Measurements from ENCODE around the gene NTHL1. TPM values are rescaled to one million over a fixed set of nuclear protein-coding genes. Genes with fewer than 3 reads are reported as not detected.

Gene NTHL1
- total RNA-seq, 4 donors from 2014 or later: 3.5 to 13.6 (median 6.4) TPM

DNA sequence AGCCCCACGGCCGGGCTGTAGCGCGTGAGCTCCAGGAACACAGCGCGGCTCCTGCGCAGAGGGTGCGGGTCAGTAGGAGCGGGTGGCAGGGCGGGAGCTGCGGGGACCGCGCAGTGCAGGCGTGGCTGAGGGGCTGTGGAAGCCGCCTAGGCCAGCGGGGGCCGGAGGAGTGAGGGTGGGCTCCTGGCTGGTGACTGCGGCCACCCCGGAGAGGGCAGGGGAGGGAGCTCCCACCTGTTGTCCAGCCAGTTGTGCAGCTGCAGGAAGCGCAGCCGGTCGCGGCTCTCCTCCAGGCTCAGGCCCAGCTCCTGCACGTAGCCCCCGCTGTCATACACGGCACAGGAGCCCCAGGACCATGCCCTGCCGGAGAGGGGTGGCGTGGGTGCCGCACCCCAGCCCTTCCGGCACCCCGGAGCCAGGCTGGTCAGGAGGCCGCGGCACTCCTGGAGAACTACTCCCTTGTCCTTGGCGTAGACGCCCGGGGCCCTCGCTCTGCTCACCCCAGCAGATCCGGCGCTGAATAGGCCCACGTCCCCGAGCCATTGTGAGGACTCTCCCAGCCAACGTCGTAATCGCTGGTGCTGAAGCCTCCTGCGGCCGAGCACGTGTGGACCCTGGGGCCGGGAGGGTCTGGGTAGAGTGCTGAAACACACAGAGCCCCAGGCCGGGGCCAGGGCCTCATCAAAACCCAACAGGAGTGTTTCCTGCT lies 44.1 kb upstream of the NTHL1 start:
- in situ Hi-C loops (cut with MboI; ENCODE audit: low sequenced_read_pairs in 4 of 4): no loop called here

DNA sequence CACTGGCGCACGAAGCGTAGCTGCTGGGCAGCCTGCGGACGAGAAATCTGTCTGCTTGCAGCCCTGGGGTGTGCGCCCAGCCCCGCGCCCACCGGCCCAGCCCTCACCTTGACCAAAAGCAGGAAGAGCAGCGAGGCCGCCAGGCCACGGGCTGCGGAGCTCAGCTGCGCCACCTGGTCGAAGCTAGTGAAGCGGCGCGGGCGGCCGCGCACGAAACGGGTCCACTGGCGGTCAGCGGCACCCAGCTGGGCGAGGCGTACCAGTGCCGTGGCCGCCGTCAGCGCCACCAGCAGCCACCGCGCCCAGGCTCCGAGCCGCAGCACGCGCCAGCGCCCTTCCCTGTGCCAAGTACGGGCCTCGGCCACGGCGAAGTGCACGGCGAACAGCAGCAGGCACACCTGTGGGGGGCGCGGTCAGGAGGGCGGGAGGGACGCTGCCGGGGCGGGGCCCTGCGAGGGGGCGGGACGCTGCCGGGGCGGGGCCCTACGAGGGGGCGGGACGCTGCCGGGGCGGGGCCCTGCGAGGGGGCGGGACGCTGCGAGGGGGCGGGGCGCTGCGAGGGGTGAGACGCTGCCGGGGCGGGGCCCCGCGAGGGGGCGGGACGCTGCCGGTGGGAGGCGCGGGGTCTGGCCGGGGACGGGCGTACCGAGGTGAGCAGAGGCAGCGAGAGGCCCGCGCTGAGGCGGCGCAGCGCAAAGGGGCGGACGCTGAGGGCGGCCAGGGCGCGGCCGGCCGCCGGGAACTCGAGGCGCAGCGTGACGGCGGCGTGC lies 43.3 kb upstream of the NTHL1 start:
- peak; percentile 69 to 72 for ATAC-seq
- H3K4me3 ChIP-seq: peak overlapping the region in 3 of 4 donors; percentile 3 to 35 (median 17)
- intact Hi-C loops (cut with DNase I; ENCODE audit: low total_unique reads): no loop called here

More for the DNA sequence above, 44.1 kb upstream of the NTHL1 start:
- Histone ChIP-seq H3K4me1 (peaks cover 0 to 10% of the 10 kb centered on the region in 2 donors), H3K9me3 (no peaks in the 10 kb centered on the region), H3K27me3 (no peaks in the 10 kb centered on the region), H3K36me3 (peaks cover 0 to 85% of the 10 kb centered on the region in 2 donors), H3K4me3 (peak overlapping the region in 1 of 4 donors; percentile 17), H3K27ac (peak overlapping the region; percentile 14 to 96 (median 43))
- intact Hi-C loops (cut with DNase I; ENCODE audit: low total_unique reads): no loop called here
- no peak for TF ChIP-seq POLR2A (IDR thresholded peaks at IDR 0.05)
- TF ChIP-seq, protein P1, sequence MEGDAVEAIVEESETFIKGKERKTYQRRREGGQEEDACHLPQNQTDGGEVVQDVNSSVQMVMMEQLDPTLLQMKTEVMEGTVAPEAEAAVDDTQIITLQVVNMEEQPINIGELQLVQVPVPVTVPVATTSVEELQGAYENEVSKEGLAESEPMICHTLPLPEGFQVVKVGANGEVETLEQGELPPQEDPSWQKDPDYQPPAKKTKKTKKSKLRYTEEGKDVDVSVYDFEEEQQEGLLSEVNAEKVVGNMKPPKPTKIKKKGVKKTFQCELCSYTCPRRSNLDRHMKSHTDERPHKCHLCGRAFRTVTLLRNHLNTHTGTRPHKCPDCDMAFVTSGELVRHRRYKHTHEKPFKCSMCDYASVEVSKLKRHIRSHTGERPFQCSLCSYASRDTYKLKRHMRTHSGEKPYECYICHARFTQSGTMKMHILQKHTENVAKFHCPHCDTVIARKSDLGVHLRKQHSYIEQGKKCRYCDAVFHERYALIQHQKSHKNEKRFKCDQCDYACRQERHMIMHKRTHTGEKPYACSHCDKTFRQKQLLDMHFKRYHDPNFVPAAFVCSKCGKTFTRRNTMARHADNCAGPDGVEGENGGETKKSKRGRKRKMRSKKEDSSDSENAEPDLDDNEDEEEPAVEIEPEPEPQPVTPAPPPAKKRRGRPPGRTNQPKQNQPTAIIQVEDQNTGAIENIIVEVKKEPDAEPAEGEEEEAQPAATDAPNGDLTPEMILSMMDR (IDR thresholded peaks at IDR 0.05 in 4 of 5, conservative IDR thresholded peaks at IDR 0.05 in 1 of 5): no peak
- DNase-seq (no peak), ATAC-seq (no peak)

DNA sequence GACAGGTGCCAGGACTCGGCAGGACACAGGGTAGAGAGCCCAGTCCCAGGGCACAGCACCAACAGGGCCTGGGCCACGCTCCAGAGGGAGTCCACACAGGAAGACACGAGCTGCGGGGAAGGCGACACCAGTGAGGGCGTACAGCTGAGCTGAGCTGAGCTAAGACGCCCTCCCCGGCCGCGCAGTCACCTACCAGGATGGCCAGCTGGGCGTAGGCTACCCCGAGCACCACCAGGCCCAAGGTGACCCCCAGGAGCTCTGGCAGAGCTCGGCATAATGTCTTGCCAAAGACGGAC lies 42.8 kb upstream of the NTHL1 start:
- Histone ChIP-seq H3K4me3 (peak overlapping the region in 3 of 4 donors; percentile 3 to 35 (median 17)), H3K9me3 (no peaks in the 10 kb centered on the region), H3K36me3 (peaks cover 0 to 83% of the 10 kb centered on the region in 2 donors), H3K4me1 (peaks cover 0 to 10% of the 10 kb centered on the region in 2 donors), H3K27me3 (no peaks in the 10 kb centered on the region), H3K27ac (peak overlapping the region; percentile 75 to 96 (median 84))
- intact Hi-C loops (cut with DNase I; ENCODE audit: low total_unique reads) (no loop called here), in situ Hi-C loops (cut with MboI; ENCODE audit: low sequenced_read_pairs in 4 of 4) (no loop called here)
- ATAC-seq (peak; percentile 31 to 57), DNase-seq (peak; percentile 44 to 90)
- TF ChIP-seq POLR2A (IDR thresholded peaks at IDR 0.05): no peak
- TF ChIP-seq, protein P1 (IDR thresholded peaks at IDR 0.05 in 4 of 5, conservative IDR thresholded peaks at IDR 0.05 in 1 of 5): no peak

More for the DNA sequence above, 43.3 kb upstream of the NTHL1 start:
- in situ Hi-C loops (cut with MboI; ENCODE audit: low sequenced_read_pairs in 4 of 4): no loop called here
- Histone ChIP-seq H3K27me3 (no peaks in the 10 kb centered on the region), H3K36me3 (peaks cover 0 to 85% of the 10 kb centered on the region in 2 donors), H3K9me3 (no peaks in the 10 kb centered on the region), H3K4me1 (peaks cover 0 to 10% of the 10 kb centered on the region in 2 donors), H3K27ac (peak overlapping the region; percentile 75 to 96 (median 84))
- DNase-seq: peak; percentile 66 to 86
- TF ChIP-seq, protein P1 (IDR thresholded peaks at IDR 0.05 in 4 of 5, conservative IDR thresholded peaks at IDR 0.05 in 1 of 5): peak in 3 of 5 experiments; percentile 22 to 28 (median 24)
- no peak for TF ChIP-seq POLR2A (IDR thresholded peaks at IDR 0.05)

DNA sequence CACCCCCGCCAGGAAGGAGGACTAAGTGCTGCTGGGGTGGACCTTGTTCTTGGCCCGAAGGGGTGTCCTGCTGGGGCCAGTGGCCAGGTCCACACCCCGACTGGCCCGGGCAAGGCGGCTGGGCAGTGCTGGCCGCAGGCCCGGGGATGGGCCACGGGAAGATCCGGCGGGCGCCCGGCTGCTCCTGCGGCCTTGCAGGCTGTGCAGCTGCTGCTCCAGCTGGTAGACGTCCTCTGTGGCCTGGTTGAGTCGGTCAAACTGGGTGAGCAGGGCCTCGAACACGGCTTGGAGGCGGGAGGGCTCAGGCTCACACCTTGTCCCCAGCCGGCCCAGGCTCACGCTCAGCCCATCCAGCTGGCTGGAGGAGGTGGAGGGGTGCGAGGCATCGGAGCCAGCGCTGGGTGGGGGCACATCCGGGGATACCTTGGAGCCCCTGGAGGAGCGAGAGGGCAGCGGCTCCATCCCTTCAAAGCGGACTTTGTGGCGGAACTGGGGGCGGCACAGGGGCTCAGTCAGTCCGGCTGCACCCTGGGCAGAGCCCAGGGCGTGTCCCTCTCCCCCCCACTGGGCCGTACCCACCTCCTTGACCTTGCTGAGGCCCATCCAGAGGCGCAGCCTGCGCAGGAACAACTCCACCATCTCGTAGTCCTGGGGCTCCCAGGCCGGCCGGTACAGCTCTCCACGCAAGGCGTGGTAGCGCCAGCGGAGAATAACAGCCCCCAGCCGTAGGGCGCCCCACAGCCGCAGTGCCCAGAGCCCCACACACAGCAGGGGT lies 42.3 kb upstream of the NTHL1 start:
- H3K4me1 ChIP-seq: peaks cover 0 to 10% of the 10 kb centered on the region in 2 donors
- H3K27me3 ChIP-seq: no peaks in the 10 kb centered on the region
- H3K9me3 ChIP-seq: no peaks in the 10 kb centered on the region
- no peak overlapping the region for H3K4me3 ChIP-seq
- DNase-seq: peak in 1 of 2 donors; percentile 42
- H3K36me3 ChIP-seq: peaks cover 0 to 84% of the 10 kb centered on the region in 2 donors
- H3K27ac ChIP-seq: peak overlapping the region; percentile 75 to 96 (median 84)
- TF ChIP-seq, protein P1 (IDR thresholded peaks at IDR 0.05 in 4 of 5, conservative IDR thresholded peaks at IDR 0.05 in 1 of 5): no peak
- TF ChIP-seq POLR2A (IDR thresholded peaks at IDR 0.05): no peak
- no peak for ATAC-seq
- intact Hi-C loops (cut with DNase I; ENCODE audit: low total_unique reads): no loop called here
- in situ Hi-C loops (cut with MboI; ENCODE audit: low sequenced_read_pairs in 4 of 4): no loop called here

All from gastrocnemius medialis (tissue), 4 donors.